Upper lobe of left lung (tissue), 6 donors: Measurements from ENCODE around the gene TULP1. TPM values are rescaled to one million over a fixed set of nuclear protein-coding genes. Genes with fewer than 3 reads are reported as not detected.

Experiments used
- small RNA-seq, 4 donors: library from RNA; depleted of rRNA; stranded (forward); fragments of <200 nt; gene quantifications; one replicate each; pipeline ENCODE3, GENCODE V24; 2016
- total RNA-seq, 6 donors: library from RNA; depleted of rRNA in 4 of 6; stranded (reverse); fragments of >200 nt in 4 of 6; gene quantifications; one replicate each; pipeline versions ENCODE4 v1.1.0 to v1.2.1, GENCODE V29; 2016 to 2021
- donor health status: DM: no; HTN: no; CAD: no; lungs with moderate emphysema.
- donor health status: DM: no; HTN: yes; CAD: no; lungs with severe emphysema.

TULP1 gene
- total RNA-seq, 6 donors from 2014 or later: not detected

Small RNA genes within 50 kb of the gene (small RNA-seq; reads per million reads assigned to genes)
- gene MIR7111: 0 to 0.22 (median 0.03) reads per million in 4 donors

Other genes with a start within 250 kb of the TULP1 start
- gene DEF6, start 215.1 kb downstream of the TULP1 start, total RNA-seq: 10 to 100 TPM in 5 of 6 donors, 1 to 10 TPM in 1; 10.0 to 39.8 (median 23.4) TPM
- gene PPARD, start 170.3 kb downstream of the TULP1 start, total RNA-seq: 10 to 100 TPM; 14.8 to 48.2 (median 31.5) TPM
- 10 to 100 TPM in 3 of 6 donors, 1 to 10 TPM in 3; 6.1 to 13.3 (median 9.3) TPM for gene FANCE, start 60.6 kb downstream of the TULP1 start, total RNA-seq
- 1,000 to 10,000 TPM in 2 of 6 donors, 100 to 1,000 TPM in 4; 474 to 1,092 (median 918) TPM for gene RPL10A, start 44.5 kb downstream of the TULP1 start, total RNA-seq
- gene TEAD3, start 15.8 kb downstream of the TULP1 start, total RNA-seq: 10 to 100 TPM; 19.0 to 28.2 (median 21.2) TPM
- gene FKBP5, start 176.0 kb upstream of the TULP1 start, total RNA-seq: 100 to 1,000 TPM; 112 to 203 (median 143) TPM
- gene ARMC12, start 224.1 kb upstream of the TULP1 start, total RNA-seq: 1 to 10 TPM in 1 of 6 donors, under 1 TPM in 4, not detected in 1; 0.46 to 6.3 (median 0.74) TPM